ENCODE data around the gene SDSL. TPM values are rescaled to one million over a fixed set of nuclear protein-coding genes. Genes with fewer than 3 reads are reported as not detected.

Gene SDSL
- total and polyA plus RNA-seq, 8 donors, result 5.4 to 14.2 (median 9.6) TPM

DNA sequence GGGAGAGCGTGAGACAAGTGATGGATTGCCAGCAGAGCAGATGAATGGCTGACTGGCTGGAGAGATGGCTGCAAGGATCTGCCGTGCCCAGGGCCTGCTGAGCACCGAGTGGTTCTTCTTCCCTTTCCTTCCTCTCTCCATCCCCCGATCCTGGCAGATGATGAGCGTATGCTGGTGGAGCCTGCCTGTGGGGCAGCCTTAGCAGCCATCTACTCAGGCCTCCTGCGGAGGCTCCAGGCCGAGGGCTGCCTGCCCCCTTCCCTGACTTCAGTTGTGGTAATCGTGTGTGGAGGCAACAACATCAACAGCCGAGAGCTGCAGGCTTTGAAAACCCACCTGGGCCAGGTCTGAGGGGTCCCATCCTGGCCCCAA is 15.5 kb downstream of the SDSL start:
- no peak for FAIRE-seq
- peak in 1 of 6 donors; percentile 35 for DNase-seq
- Histone ChIP-seq H3K4me1 (peaks cover 0 to 11% (median 8%) of the 10 kb centered on the region in 3 donors), H3K27ac (no peak overlapping the region), H3K4me3 (no peak overlapping the region), H3K9me3 (no peaks in the 10 kb centered on the region), H3K36me3 (no peaks in the 10 kb centered on the region), H3K27me3 (no peaks in the 10 kb centered on the region)
- intact Hi-C loops (cut with DNase I), result no loop called here
- no peak for ATAC-seq
- 88 to 92% methylated on average over 9 of the region's 9 CpGs for WGBS, 2 donors
- TF ChIP-seq, protein P1, sequence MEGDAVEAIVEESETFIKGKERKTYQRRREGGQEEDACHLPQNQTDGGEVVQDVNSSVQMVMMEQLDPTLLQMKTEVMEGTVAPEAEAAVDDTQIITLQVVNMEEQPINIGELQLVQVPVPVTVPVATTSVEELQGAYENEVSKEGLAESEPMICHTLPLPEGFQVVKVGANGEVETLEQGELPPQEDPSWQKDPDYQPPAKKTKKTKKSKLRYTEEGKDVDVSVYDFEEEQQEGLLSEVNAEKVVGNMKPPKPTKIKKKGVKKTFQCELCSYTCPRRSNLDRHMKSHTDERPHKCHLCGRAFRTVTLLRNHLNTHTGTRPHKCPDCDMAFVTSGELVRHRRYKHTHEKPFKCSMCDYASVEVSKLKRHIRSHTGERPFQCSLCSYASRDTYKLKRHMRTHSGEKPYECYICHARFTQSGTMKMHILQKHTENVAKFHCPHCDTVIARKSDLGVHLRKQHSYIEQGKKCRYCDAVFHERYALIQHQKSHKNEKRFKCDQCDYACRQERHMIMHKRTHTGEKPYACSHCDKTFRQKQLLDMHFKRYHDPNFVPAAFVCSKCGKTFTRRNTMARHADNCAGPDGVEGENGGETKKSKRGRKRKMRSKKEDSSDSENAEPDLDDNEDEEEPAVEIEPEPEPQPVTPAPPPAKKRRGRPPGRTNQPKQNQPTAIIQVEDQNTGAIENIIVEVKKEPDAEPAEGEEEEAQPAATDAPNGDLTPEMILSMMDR (IDR thresholded peaks at IDR 0.05), result no peak

DNA sequence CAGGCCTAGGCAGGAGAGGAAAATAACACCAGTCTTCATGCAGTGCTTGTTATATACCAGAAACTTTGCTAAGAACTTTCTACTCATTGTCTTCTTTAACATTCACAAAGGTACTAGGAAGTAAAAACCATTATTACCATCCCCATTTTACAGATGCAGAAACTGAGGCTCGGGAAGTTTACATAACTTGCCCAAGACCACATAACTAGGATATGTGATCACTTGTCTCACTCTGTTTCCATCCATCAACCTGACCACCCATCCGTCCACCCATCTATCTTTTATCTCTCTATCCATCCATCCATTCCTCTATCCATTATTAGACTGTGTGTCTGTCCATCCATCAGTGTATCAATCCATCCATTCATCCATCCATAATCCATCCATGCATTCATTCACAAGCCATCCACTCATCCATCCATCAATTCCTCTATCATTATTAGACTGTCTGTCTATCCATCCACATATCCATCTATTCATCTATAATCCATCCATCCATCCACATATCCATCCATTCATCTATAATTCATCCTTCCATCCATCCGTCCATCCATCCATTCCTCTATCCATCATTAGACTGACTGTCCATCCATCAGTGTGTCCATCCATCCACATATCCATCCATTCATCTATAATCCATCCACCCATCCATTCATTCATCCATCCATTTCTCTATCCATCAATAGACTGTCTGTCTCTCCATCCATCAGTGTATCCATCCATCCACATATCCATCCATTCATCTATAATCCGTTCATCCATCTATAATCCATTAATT is 16.5 kb downstream of the SDSL start:
- FAIRE-seq (no peak), ATAC-seq (no peak), DNase-seq (no peak)
- intact Hi-C loops (cut with DNase I), result no loop called here
- no peak overlapping the region for H3K4me3 ChIP-seq
- H3K27me3 ChIP-seq, result no peaks in the 10 kb centered on the region
- no peaks in the 10 kb centered on the region for H3K9me3 ChIP-seq
- 63 to 66% methylated on average over 4 of the region's 4 CpGs for WGBS, 2 donors
- H3K27ac ChIP-seq, result no peak overlapping the region
- TF ChIP-seq, protein P1 (IDR thresholded peaks at IDR 0.05), result no peak
- H3K36me3 ChIP-seq, result no peaks in the 10 kb centered on the region
- peaks cover 0 to 11% (median 8%) of the 10 kb centered on the region in 3 donors for H3K4me1 ChIP-seq

DNA sequence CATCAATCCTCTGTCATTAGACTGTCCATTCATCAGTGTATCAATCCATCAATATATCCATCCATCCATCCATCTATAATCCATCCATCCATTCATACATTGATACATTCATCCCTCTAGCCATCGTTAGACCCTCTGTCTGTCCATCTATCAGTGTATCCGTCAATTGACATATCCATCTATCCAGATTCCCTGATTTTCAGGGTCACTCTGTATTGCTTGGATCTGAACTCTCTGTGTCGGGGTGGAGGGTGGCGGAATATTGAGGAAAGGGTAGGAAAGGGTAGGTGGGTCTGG is 17.1 kb downstream of the SDSL start:
- H3K36me3 ChIP-seq, result no peaks in the 10 kb centered on the region
- H3K27me3 ChIP-seq, result no peaks in the 10 kb centered on the region
- H3K4me3 ChIP-seq, result no peak overlapping the region
- no peak overlapping the region for H3K27ac ChIP-seq
- DNase-seq (no peak), ATAC-seq (no peak), FAIRE-seq (no peak)
- intact Hi-C loops (cut with DNase I), result no loop called here
- TF ChIP-seq, protein P1 (IDR thresholded peaks at IDR 0.05), result no peak
- H3K4me1 ChIP-seq, result peaks cover 0 to 11% (median 8%) of the 10 kb centered on the region in 3 donors
- 26 to 37% methylated on average over 4 of the region's 4 CpGs for WGBS, 2 donors
- no peaks in the 10 kb centered on the region for H3K9me3 ChIP-seq

DNA sequence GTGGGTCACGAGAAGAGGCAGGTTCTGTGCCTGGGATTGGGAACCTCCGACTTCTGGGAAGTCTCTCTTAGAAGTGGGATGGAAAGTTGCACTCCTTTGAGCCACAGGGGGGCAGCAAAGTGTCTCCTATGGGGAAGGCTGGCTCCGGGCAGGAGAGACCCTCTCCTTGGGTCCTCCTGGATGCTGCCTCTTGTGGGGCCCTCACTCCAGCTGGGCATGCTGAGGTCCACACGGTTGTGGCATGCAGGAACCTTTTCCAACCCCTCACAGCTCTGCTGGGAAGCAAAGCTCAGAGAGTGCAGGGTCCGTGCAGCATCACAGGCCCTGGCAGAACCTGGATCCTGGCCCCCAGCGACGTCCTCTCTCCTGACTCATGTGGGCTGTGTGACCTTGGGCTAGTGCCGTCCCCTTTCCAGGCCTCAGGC is 17.4 kb downstream of the SDSL start:
- ATAC-seq, result peak; percentile 64 to 75 (median 72)
- H3K27me3 ChIP-seq, result no peaks in the 10 kb centered on the region
- peaks cover 0 to 11% (median 8%) of the 10 kb centered on the region in 3 donors for H3K4me1 ChIP-seq
- 15 to 16% methylated on average over 8 of the region's 8 CpGs for WGBS, 2 donors
- TF ChIP-seq, protein P1 (IDR thresholded peaks at IDR 0.05), result peak in 3 of 4 donors; percentile 41 to 58 (median 45)
- DNase-seq, result peak in 4 of 6 donors; percentile 27 to 72 (median 56)
- FAIRE-seq, result no peak
- H3K4me3 ChIP-seq, result no peak overlapping the region
- no peak overlapping the region for H3K27ac ChIP-seq
- no peaks in the 10 kb centered on the region for H3K9me3 ChIP-seq
- no peaks in the 10 kb centered on the region for H3K36me3 ChIP-seq
- intact Hi-C loops (cut with DNase I), result no loop called here

DNA sequence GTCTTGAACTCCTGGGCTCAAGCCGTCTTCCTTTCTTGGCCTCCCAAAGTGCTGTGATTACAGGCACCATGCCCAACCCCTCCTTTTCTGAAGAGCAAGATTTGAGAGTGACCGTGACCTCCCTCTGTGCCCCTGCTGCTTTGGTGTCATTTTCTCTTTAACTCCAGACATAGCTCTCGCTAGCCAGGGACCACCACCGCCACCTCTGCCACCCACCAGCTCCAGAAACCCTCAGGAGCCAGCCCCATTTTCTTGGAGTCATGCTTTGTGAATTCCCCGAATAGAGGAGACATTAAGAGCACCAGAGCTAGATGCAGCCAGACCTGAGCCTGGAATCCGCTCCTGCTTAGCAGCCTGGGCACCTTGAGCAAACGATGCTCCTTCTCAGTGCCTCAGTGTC is 18.2 kb downstream of the SDSL start:
- H3K4me1 ChIP-seq, result peaks cover 0 to 11% (median 8%) of the 10 kb centered on the region in 3 donors
- no peaks in the 10 kb centered on the region for H3K9me3 ChIP-seq
- FAIRE-seq, result no peak
- no peak overlapping the region for H3K27ac ChIP-seq
- intact Hi-C loops (cut with DNase I), result no loop called here
- no peaks in the 10 kb centered on the region for H3K27me3 ChIP-seq
- TF ChIP-seq, protein P1 (IDR thresholded peaks at IDR 0.05), result no peak
- no peak overlapping the region for H3K4me3 ChIP-seq
- 60 to 67% methylated on average over 7 of the region's 7 CpGs for WGBS, 2 donors
- ATAC-seq, result peak in 1 of 4 donors; percentile 8
- H3K36me3 ChIP-seq, result no peaks in the 10 kb centered on the region
- DNase-seq, result no peak
